NCI-H146 treated with DMSO at 0.1 percent for 48 hours (cell line): Measurements from ENCODE around the gene VAPA.

Experiments
- DNase-seq: peaks from one replicate; lab custom pipeline; 2025; ENCODE audit not compliant: unreplicated experiment; lab: John Stamatoyannopoulos, UW

The VAPA gene

GRCh38 chr18:9996094-9996493 is 82.3 kb downstream of the VAPA start:
- no peak for DNase-seq

GRCh38 chr18:9997711-9998110 is 83.9 kb downstream of the VAPA start:
- DNase-seq, result no peak

- no peak for DNase-seq
Observed at GRCh38 chr18:9998330-9998729, 84.5 kb downstream of the VAPA start.

DNA sequence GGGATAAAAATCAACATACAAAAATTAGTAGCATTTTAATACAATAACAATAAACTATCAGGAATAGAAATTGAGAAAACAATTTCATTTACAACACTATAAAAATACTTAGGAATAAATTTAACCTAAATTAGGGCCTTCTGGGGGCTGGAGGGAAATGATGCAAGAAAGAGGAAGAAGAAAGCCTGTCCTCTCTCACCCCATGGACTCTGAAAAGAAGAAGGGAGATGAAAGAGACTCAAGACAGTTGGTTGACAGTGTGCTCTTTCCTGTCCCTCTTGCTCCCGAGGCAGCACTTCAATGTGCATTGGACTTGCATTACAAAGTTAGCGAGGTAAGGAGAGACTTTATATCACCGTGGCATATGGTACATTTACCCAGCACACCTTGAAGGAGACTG is 88.5 kb downstream of the VAPA start:
- no peak for DNase-seq

- DNase-seq, result no peak
Observed at GRCh38 chr18:10003281-10003680, 89.5 kb downstream of the VAPA start.

- no peak for DNase-seq
Observed at GRCh38 chr18:10003866-10004265, 90.0 kb downstream of the VAPA start.

DNA sequence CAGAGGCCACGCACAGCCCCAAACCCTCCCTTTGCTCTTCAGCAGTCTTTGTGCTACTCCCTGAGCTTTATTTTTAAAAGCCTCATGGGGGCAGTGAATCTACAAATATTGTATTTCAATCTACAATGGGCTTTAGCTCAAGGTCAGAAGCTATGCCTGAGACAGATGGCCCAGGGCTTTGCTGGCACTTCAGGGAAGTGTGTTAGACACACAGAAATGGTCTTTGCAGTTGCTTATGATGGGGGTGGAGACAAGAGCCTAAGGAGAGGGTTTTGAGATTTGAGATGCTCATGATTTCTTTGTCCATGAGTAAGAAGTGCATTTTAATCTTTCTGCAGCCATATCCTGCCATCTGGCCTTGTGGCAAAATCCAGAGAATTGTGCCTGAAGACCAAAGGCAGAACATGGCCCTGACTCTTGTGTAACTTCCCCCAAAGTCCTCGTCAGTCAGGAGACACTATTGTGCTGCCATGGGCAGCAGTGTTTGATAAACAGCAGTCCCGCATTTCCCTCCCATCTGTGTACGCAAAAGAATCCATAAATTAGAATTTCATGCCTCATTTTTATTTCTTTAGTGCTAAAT is 92.6 kb downstream of the VAPA start:
- peak; percentile 93 for DNase-seq

GRCh38 chr18:10008006-10008647 is 94.3 kb downstream of the VAPA start:
- DNase-seq, result no peak
